ENCODE results near the gene TOMM70.
A peak's percentile ranks its signal among the peaks of the same experiment; 100 is the strongest.
"Not testable (repeated sequence)": the region's sequence is repeated elsewhere in the genome, so short reads cannot be mapped to it uniquely, and the experiment has no call there.

The TOMM70 gene

DNA sequence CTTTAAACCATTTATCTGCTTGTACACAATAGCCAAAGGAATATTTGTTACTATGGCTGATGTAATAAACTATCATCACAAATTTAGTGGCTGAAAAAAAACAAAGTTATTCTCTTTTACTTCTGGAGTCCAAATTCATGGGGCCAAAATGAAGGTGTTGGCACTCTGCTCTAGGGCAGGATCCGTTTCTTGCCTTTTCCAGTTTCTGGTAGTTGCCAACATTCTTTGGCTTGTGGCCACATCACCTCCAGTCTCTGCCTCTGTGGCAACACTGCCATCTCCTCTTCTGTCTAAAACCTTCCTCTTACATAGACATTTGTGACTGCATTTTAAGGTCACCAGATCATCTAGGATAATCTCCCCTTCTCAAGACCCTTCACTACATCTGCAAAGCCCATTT is 39.0 kb downstream of the TOMM70 start:
- no peak for DNase-seq

DNA sequence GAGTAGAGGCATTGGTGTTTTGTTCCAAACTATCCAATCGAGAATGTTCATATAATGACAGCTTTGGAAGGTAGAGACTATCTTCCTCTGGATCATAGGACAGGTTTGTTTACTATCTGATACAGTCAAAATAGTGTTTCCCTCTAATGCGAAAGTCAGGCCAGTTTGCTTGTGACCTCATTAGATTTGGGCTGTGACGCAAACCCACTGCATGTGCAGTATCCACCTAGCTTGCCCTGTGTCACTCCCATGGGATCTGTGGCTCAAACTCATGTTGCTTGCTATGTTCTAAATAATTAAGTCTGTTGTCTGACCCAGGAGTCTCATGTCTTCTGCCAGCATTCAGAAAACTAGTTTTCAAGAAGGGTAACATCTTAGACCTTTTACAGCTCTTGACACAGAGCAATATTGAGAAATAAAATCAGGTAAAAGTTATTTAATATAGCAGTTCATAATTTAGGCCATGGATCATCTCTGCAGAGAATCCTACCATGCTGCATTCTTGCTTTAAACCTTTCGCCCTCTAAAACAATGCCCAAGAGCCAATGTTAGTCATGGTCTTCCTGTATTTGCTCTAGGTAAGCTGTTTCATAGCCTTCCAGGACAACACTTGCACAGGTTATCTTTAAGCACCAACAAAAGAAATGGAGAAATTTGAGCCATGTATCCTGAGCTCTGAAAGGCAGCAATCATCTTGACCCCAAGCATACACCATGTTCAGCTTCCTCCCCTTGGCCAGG is 40.0 kb downstream of the TOMM70 start:
- no peak for DNase-seq

DNA sequence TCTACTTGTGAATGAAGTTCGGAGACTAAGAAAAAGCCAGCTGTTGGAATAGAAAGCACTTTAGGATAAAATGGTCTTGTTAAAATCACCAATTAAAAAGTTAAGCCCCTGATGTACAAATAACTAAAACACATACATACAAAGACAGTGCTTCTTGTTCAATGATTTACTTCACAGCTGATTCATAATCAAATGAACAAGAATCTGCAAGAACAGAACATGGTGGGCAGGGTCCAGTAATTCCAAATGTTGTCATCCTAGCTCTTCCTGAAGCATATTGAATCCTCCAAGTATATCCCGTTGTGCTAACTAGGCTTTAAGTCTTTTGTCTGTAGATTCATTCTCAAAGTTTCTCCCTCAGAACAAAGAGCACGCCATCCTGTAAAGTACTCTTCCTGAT is 41.9 kb downstream of the TOMM70 start:
- no peak for DNase-seq

DNA sequence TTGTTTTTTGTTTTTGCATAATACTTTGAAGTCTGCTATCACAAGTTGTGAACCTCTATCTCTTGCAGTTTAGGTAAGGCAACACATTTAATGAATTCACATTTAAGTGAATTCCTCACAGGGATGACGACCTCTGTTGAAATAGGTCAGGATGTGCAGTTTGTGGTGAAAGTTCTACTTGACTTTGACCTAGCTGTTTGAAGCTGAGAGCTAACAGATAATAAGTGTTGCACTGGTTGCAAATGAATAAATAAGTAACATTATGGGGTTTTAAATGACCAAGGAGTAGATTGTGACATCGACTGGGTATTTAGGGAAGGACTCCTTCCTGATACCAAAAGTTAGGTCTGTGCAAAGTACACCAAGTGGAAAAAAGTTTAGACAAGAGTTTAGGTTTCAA is 42.5 kb downstream of the TOMM70 start:
- no peak for DNase-seq

DNA sequence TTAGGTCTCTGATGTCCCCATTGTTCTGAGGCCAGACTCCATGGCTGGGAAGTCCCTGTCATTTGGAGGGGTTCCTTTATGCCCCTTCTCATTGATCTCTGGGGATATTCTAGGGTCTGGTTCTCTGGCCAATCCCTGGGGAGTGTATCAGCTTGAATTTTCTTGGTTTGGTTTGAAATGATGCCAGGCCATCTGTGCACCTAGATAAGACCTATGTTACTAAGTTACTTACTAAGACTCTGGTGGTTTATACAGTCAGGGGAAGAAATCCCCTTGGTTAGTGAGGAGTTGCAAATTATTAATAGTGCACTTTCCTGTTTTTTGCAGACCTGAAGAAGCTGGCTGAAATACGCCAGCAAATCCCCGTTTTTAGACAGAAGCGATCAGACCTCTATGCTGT is 46.0 kb downstream of the TOMM70 start:
- DNase-seq: no peak

DNA sequence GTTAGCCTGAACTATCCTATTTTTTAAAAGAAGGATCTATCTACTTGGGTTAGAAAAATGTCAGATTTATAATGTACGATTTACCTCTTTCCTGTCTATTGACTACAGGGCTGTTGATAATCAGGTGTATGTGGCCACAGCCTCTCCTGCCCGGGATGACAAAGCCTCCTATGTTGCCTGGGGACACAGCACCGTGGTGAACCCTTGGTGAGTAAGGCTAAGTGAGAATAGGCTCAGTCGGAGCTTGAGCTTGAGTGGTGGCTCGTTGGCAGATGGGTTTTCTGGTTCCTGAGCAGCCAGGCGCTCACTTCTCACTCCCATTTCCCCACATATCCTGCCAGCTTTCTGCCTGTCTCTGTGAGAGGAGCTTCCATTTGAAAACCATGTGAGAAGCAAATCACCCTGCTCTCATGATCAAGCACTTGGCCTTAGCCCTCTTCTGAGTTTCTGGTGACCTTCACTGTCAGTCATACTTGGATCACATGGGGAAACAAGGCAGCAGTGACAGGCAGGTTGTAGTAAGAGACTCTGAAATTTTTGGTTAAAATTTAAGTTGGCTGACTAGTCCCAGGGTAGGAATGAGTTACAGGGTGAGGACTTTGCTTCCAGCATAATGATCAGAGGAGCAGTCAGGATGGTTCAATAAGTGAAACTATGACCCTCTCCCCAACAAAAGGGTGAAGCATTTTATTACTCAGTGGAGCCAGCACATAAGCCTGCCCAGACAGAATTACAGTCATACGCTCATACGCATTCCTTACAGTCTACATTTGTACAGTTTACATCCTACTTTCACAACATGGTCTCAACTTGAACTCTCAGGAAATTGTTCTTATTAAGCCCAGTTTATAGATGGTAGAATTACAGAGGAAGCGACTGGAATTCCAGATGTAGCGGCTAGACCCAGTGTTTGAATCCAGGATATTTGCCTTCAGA is 48.3 kb downstream of the TOMM70 start:
- DNase-seq: no peak

DNA sequence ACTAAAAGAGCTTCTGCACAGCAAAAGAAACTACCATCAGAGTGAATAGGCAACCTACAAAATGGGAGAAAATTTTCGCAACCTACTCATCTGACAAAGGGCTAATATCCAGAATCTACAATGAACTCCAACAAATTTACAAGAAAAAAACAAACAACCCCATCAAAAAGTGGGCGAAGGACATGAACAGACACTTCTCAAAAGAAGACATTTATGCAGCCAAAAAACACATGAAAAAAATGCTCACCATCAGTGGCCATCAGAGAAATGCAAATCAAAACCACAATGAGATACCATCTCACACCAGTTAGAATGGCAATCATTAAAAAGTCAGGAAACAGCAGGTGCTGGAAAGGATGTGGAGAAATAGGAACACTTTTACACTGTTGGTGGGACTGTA is 49.1 kb downstream of the TOMM70 start:
- DNase-seq: not testable (repeated sequence)

DNA sequence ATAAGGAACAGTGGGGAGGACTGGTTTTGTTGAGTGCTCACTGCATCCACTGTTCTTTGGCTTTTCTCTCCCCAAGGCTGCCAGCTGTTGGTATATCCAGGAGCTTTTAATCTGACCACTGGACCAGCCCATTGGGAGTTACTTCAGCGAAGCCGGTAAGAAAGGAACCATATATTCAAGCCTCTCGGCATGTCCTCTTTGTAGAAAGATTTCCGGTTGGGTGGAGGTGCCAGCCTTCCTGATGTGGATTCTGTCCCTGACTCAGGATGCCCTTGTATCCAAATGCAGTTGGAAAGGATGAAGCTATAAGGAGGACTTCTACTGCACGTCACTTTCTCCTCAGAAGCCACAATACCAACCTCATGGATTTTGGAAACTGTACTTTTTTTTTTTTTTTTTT is 52.2 kb downstream of the TOMM70 start:
- DNase-seq: no peak

DNA sequence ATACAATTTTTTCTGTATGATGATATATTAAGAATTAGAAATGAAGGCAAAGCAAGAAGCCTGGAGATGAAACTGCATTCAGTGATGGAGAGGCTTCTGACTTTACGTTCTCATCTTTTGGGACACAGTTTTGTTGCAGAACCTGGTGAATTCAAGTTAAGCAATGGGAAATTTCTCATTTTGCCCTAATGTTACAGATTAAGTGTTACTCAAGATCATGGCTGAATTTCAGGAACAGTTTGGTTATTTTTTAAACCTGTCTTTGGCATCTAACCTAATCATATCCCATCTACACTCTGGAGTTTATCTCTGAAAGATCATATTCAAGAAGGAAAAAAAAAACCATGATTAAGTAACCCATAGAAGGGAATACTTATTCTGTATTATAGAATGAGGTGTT is 60.4 kb downstream of the TOMM70 start:
- no peak for DNase-seq

DNA sequence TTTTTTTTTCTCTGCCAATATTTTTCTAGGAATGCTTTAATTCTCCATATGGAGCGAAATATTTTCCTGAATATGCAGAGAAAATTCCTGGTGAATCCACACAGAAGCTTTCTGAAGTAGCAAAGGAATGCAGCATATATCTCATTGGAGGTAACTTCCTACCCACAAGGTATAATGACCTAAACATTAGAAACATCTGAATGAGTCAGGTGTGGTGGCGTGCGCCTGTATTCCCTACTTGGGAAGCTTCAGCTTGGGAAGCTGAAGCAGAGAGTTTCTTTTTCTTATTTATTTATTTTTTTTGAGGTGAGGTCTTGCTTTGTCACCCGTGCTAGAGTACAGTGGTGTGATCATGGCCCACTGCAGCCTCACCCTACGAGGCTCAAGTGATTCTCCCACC is 61.1 kb downstream of the TOMM70 start:
- DNase-seq: no peak

DNA sequence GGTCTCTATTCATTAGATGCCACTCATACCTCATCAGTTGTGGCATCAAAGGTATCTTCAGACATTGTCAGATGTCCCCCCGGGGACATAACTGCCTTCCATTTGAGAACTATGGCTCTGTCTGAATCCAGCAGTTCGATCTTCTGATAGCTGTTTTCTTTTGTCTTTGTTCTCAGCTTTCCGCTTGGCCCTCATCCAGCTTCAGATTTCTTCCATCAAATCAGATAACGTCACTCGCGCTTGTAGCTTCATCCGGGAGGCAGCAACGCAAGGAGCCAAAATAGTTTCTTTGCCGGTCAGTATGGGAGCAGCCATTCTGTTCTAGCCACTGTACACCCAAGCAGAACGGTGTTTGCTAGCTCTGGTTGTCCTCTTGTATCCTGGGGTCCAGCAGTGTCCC is 62.0 kb downstream of the TOMM70 start:
- DNase-seq: no peak

DNA sequence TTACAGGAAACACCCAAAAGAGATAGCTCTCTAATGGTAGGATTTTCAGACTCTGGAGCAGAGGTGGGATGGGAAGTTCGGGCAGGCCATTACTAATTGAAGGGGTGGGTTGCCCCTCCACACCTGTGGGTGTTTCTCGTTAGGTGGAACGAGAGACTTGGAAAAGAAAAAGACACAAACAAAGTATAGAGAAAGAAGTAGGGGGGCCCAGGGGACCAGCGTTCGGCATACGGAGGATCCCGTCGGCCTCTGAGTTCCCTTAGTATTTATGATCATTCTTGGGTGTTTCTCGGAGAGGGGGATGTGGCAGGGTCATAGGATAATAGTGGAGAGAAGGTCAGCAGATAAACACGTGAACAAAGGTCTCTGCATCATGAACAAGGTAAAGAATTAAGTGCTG is 64.7 kb downstream of the TOMM70 start:
- not testable (repeated sequence) for DNase-seq

DNA sequence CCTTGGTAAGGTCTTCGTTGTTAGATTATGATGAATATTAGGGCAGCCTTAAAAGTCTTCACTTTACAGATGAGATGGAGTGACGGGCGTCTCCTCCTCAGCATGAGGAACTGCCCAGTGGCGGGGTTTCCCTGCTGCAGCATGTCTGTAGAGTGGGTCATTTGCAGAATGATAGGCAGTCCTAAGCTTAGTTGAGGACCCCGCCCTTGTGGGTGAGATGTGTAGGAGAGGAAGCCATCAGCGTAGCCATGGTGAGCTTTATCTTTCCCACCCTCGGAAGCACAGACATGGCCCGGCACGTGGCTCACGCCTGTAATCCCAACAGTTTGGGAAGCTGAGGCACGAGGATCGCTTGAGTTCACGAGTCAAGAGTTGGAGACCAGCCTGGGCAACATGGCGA is 65.5 kb downstream of the TOMM70 start:
- peak; percentile 31 for DNase-seq

DNA sequence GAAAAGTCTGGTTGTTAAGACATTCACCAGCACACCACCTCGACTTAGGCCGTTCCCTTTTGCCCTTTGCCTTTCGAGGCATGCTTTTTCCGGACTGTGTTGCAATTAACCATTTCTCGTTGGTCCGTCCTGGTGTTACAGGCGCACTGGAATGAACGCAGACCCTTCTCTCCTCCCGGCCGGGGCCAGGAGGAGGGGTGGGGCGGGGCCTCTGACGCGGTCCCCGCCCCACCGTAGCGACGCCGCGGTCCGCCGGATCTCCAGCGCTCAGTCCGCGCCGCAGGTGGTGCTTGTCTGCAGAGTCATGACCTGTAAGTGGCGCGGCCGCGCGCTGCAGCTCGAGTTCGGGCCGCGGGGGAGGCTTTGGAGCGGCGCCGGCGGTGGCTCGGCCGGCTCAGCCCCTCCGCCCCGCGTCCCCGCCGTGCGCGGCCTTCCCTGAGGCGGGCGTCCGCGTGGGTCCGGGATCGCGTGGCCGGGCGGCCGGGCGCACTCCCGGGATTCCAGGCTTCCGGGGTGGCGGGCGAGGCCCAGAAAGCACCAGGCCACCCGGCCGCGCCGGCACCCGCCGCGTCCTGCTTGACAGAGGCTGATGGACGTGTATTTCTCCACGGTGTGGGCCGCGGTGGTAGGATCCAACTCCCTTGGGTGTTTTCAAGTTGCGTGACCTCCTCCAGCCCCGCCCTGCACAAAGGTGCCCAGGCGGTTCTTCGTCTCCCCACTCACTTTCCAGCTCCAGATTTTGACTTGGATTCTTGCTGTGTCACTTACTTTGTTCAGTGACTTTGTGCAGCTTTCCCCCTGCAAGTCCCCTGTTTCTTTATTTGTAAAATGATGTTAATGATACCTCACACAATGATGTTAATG is 66.2 kb downstream of the TOMM70 start, which contains the start of gene NIT2:
NIT2 (plus strand) TSS at position 270 of the 864 bp plus-strand sequence; CDS start at position 305, 35 bp downstream.
- DNase-seq: peak; percentile 75

DNA sequence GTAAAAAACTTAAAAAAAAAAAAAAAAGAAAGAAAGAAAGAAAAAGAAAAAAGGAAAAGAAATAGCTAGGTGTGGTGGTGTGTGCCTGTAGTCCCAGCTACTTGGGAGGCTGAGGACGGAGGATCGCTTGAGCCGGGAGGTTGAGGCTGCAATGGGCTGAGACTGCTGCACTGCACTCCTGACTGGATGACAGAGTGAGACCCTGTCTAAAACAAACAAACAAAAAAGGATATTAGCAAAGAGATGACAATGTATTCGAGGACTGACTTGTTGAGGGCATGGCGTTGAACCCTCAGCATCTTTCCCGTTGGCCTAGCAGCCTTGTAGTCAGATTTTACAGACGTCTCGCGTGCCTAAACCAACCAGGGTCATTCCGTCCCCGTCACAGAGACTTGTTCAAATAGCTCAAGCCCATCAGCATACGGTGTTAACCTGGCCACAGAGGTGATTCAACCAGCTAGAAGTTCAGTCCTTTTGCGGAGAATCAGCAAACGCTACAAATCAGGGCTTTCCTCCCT is 66.9 kb downstream of the TOMM70 start:
- no peak for DNase-seq

DNA sequence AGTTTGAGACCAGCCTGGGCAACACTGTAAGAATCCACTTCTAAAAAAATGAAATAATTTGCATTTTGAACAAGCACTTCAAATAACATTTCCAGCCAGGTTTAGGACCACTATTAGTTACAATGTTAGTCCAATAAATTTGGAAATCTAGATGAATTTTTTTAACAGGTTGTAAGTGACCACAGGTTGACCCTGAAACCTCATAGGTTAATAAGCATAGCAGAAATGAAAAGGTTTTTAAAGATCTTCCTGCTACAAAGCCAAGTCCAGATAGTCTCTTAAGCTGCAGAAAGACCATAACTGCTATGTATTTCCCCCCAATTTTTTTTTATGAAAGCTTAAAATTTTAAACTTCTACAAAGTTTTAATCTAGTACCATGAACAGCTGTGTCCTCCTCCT is 67.8 kb downstream of the TOMM70 start:
- no peak for DNase-seq

DNA sequence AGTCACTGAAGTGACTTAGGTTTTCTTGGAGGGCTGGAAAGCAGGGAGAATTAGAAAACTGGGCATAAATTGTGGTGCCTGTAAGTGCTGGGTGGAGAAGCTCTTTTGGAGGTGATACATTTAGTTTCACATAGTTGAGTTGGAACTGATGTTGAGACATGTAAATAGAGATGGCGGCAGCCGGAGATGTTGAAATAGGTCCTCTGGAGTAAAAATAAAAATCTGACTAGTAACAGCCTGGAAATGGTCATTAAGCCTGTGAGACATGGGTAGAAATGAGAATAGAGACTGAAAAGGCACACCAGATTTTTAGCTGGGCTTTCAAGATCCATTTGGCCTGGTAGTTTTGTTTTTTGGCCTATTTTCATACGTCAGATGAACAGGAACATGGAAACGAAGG is 69.2 kb downstream of the TOMM70 start:
- DNase-seq: no peak

DNA sequence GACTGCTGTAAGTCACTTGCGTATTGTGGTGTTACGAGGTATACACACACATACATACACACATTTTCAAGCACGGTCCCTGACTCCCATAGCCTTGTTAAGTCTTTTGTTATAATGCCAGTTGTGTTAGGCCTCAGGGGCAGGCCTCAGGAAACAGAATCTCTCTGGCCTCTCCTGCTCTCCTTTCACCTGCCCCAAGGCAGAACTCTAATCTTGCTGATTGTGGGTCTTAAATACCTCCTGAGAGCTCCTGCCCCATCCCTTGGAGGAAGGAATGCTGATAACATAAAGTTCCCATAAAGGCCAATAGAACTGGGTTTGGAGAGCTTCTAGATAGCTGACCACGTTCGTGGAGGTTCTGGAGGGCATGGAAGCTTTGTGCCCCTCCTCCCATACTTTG is 70.2 kb downstream of the TOMM70 start:
- DNase-seq: peak; percentile 28

DNA sequence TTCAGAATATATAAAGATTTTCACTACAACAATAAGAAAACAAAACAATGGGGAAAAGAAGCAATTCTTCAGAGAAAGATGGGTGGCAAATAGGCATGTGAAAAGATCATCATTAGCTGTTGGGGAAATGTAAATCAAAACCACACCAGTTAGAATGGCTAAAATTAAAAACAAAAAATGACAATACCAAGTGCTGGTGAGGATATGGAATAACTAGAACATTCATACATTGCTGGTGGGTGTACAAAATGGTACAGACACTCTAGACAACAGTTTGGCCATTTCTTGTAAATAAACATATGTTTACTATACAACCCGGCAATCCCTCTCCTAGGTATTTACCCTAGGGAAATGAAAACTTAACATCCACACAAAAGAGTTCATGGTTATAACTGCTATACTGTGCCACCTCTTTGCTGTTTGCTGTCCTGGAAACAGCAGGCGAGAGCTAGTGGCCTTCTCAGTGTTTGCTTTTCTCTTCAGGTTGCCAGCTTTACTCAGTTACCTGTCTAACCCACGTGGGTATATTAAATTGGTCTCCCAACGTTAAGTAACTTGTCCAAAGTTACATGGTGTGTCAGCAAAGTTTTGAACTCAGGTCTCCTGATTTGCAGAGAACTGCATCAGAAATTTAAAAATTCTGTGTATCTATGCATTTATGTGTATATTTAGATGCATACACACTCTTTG is 70.9 kb downstream of the TOMM70 start:
- no peak for DNase-seq

DNA sequence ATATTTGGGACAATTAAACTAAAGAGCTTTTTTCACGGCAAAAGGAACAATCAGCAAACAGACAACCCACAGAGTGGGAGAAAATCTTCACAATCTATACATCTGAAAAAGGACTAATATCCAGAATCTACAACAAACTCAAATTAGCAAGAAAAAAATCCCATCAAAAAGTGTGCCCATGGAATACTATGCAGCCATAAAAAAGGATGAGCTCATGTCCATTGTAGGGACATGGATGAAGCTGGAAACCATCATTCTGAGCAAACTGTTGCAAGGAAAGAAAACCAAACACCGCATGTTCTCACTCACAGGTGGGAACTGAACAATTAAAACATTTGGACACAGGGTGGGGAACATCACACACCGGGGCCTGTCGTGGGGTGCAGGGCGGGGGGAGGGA is 73.5 kb downstream of the TOMM70 start:
- DNase-seq: not testable (repeated sequence)

DNA sequence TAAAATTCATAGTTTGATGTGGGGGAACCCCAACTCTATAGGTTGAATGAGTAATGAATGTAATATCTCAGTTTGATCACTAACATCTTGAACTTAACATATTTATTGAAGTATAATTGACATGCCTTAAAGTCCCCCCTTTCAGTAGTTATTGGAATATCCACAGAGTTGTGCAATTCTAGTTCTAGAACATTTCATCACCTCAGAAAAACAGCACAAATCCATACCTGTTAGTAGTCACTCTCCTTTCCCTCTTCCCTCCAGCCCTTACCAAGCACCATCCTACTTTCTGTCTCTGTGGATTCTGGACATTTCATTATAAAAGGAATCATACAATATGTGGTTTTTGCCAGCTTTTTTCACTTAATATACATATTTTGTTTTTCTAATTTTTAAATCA is 75.1 kb downstream of the TOMM70 start:
- no peak for DNase-seq

DNA sequence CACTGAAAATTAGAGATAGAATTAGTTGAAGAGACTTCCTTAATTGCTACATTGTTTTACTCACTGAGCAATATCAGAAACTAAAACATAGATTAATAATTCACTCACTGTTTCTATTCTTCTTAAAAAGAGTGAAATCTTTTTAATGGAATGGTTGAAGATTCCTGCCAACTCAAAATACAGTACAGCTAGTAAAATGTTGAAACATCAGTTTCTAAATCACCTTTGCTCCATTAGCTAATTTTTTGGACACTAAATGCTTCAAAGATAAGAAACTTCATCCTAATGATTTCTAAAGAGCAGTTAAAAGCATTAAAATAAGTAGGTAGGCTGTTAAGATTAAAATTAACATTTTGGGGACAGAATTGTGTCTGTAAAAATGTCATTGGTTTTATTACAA is 76.8 kb downstream of the TOMM70 start:
- no peak for DNase-seq
